Right lobe of liver (tissue), 4 donors: Measurements from ENCODE around the gene FBXL13.

ENCODE experiments used
- CTCF ChIP-seq, 4 donors: fragments of 200-600 bp in 3 of 4; fragments of 450-650 bp in 1 of 4; IDR thresholded peaks; one replicate each; pipeline versions ENCODE4 v1.5.1 to v1.8.0; 2016 to 2022; ENCODE audit warnings: antibody characterized with exemption in 4 of 4, mild to moderate bottlenecking in 2 of 4
- POLR2A ChIP-seq: fragments of 450-650 bp; IDR thresholded peaks from one replicate; pipeline ENCODE4 v1.6.1; 2017; ENCODE audit warnings: antibody characterized with exemption, mild to moderate bottlenecking
- donor health status: DM: no; HTN: no; CAD: no.
- donor health status: DM: no; HTN: no; CAD: no.
- donor health status: DM: no; HTN: yes; CAD: no.

- TF ChIP-seq CTCF (IDR thresholded peaks at IDR 0.05) (no peak), POLR2A (no peak)
Measured at GRCh38 chr7:102938679-102939078, 135.9 kb downstream of the FBXL13 start.
